Dendritic cell treated with granulocyte-macrophage colony-stimulating factor and Interleukin-4, amounts not matched to agents 40 ng/mL and 50 ng/mL, for 4 days (primary cell): ENCODE results near the gene MCHR2.
"Not testable (repeated sequence)": the region's sequence is repeated elsewhere in the genome, so short reads cannot be mapped to it uniquely, and the experiment has no call there.

Experiments
- H3K27ac Mint-ChIP-seq: one replicate; pipeline ENCODE4 v1.8.0; 2022; ENCODE audit warnings: mild to moderate bottlenecking, mixed read lengths
- H3K27me3 Mint-ChIP-seq: one replicate; pipeline ENCODE4 v1.8.0; 2022; ENCODE audit warnings: mild to moderate bottlenecking, mixed read lengths
- H3K36me3 Mint-ChIP-seq: one replicate; pipeline ENCODE4 v1.8.0; 2022; ENCODE audit warnings: low read depth, mixed read lengths
- H3K4me1 Mint-ChIP-seq: one replicate; pipeline ENCODE4 v1.8.0; 2022; ENCODE audit warnings: low read depth, mixed read lengths
- H3K4me3 Mint-ChIP-seq: one replicate; pipeline ENCODE4 v1.8.0; 2022; ENCODE audit warnings: mild to moderate bottlenecking, moderate library complexity, mixed read lengths
- H3K9me3 Mint-ChIP-seq: one replicate; pipeline ENCODE4 v1.8.0; 2022; ENCODE audit warnings: mixed read lengths
- intact Hi-C: fragments of 100-400 bp; cut with micrococcal nuclease; formaldehyde crosslinking; loops from one replicate; pipeline ENCODE4 v1.15.0; 2022

Gene MCHR2

DNA sequence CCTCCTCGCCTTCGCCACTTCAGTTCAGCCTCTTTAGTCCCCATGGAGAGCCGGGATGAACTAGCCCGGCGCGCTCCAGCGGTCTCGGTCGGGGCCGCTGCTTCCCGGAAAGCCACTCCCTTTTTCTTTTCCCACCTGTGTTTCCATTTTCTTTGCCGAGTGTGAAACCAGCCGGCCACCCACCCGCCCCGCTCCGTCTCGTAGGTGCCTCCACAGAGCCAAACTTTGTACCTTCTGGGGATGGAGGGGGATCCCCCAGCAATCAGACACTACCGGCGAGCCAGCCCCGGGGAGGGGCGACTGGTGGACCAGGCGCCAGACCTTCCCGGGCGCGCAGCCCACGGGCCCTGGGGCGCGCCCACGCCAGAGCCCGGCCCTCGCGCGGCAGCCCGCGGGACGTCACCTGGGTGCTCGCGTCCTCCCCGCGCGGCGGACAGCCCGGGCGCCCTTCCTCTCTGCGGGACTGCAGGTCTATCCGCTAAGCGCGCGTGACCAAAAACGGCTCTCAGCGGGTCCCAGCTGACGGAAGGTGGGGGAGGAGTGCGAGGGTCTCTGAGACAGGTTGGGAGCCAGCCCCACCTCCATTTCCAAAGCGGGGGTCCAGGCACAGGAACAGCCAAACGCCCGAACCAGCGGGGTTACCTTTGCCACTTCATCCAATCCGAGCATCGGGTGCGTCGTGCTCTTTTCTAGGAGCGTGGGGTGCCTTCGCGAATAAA is at the start of gene MCHR2:
Gene MCHR2, minus strand, starts transcription at position 691 of the 719 bp plus-strand sequence. CDS start 38,076 bp downstream, outside the sequence.
- H3K27ac Mint-ChIP-seq = no peak within 1 kb of the TSS
- H3K36me3 Mint-ChIP-seq = no peaks in the 10 kb centered on the region
- H3K4me1 Mint-ChIP-seq = no peaks in the 10 kb centered on the region
- H3K4me3 Mint-ChIP-seq = no peak within 1 kb of the TSS
- H3K9me3 Mint-ChIP-seq = no peaks in the 10 kb centered on the region
- intact Hi-C loops = no loop called here
- peaks cover 37% of the 10 kb centered on the region for H3K27me3 Mint-ChIP-seq

GRCh38 chr6:100038546-100038945 is 44.5 kb upstream of the MCHR2 start:
- H3K36me3 Mint-ChIP-seq, H3K27ac Mint-ChIP-seq, H3K4me1 Mint-ChIP-seq, intact Hi-C loops, H3K27me3 Mint-ChIP-seq, H3K4me3 Mint-ChIP-seq: not testable (repeated sequence)
- H3K9me3 Mint-ChIP-seq = peaks cover 42% of the 10 kb centered on the region

DNA sequence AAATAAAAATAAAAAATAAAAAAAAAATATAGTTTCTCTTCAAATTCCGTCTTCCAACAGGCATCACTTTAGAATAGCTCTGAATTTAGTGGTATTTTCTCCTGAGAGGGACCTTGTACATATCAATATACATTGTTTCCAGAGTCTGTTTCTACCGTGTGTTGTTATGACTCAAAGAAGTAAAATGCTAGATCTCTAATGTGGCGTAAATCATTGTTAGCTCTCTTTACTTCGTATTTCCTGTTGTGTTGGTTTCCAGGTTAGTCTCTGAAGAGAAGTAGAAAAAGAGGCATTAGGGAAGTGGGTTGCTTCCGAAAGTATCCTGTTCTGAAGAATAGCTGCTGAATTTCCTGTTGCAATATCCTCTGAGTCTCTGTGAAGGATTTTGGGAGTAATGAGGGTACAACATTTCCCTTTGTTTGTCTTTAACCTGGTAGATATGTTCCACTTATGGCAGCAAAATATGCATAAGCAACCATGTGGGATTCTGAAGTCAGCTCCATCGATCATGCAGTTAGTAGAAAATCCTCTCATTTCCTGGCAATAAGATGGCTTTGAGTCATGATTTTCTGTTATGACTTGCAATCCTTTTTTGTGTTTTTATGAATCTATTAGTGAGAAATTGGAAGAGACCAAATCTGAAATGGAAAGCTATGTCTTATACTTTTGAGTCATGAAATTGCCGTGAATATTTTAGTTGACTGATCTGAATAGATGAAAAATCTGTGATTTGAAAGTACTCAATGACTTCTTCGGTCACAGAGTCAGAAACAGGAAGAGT is 42.0 kb upstream of the MCHR2 start:
- no peak overlapping the region for H3K27ac Mint-ChIP-seq
- intact Hi-C loops = no loop called here
- no peak overlapping the region for H3K4me3 Mint-ChIP-seq
- no peaks in the 10 kb centered on the region for H3K4me1 Mint-ChIP-seq
- no peaks in the 10 kb centered on the region for H3K27me3 Mint-ChIP-seq
- peaks cover 30% of the 10 kb centered on the region for H3K9me3 Mint-ChIP-seq
- no peaks in the 10 kb centered on the region for H3K36me3 Mint-ChIP-seq

DNA sequence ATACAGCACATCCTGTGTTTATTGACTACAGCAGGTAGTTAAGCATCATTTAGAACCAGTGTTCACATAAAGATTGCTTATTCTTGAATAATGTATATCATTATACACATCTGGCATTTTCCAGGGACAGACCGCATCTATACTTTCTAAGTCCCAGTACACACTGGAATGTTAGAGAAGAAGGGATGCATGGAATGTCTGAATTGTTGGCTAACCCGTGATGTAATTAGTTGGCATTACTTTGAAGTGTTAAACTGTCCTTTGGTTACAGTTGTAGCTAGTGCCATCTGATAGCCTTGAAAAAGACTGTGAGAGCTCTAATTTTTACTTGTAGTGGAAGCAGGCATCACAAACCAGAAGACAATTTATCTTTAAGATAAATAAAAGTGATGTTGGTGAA is 29.8 kb upstream of the MCHR2 start:
- intact Hi-C loops = no loop called here
- H3K27me3 Mint-ChIP-seq = no peaks in the 10 kb centered on the region
- no peaks in the 10 kb centered on the region for H3K36me3 Mint-ChIP-seq
- H3K9me3 Mint-ChIP-seq = peaks cover 3% of the 10 kb centered on the region
- no peaks in the 10 kb centered on the region for H3K4me1 Mint-ChIP-seq
- no peak overlapping the region for H3K4me3 Mint-ChIP-seq
- no peak overlapping the region for H3K27ac Mint-ChIP-seq

- H3K36me3 Mint-ChIP-seq = no peaks in the 10 kb centered on the region
- H3K4me3 Mint-ChIP-seq = no peak overlapping the region
- no peaks in the 10 kb centered on the region for H3K4me1 Mint-ChIP-seq
- H3K27me3 Mint-ChIP-seq = no peaks in the 10 kb centered on the region
- H3K27ac Mint-ChIP-seq = no peak overlapping the region
- intact Hi-C loops = no loop called here
- peaks cover 12% of the 10 kb centered on the region for H3K9me3 Mint-ChIP-seq
Measured at GRCh38 chr6:100022847-100023246, 28.8 kb upstream of the MCHR2 start.

DNA sequence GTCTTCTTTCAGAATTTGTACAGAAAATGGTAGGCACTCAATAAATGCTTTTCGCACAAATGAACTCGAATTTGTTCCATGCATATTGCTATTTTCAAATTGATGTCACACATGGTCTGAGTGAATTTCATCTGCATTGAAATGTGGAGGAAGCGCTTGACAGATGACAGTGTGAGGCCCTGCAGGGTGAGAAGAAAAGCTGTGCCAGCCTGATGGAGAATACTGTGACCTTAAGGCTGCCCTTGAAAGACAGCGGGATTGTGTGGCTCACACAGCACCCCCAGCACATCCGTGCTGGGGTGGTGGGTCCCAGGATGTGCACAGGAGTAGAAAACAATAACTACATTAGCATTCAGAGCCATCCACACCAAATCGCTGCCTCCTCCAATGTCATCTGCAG is 14.8 kb upstream of the MCHR2 start:
- Mint-ChIP-seq H3K27me3 (peaks cover 2% of the 10 kb centered on the region), H3K4me3 (no peak overlapping the region), H3K9me3 (no peaks in the 10 kb centered on the region), H3K36me3 (no peaks in the 10 kb centered on the region), H3K27ac (no peak overlapping the region), H3K4me1 (no peaks in the 10 kb centered on the region)
- intact Hi-C loops = no loop called here

DNA sequence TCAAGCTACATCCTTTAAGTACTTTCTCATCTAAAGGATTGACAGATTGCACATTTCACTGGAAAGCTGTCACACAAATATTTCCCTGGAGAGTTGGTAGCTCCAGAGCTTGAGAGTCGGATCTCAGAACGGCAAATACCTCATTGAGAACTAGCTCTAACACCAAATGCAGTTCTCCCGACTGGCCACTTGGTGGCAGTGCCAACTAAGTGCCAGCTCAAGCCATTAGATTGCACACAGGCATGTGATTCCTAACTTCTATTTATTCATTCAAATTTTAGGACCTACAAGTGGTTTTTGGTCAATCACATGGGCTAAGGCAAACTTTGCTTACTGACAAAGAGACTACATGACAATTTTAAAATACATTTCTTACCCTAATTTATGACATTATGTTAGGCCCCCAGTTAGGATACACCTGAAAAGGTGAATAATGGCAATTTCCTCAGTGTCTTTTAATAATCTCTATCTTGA is 7.9 kb upstream of the MCHR2 start:
- Mint-ChIP-seq H3K4me3 (no peak overlapping the region), H3K36me3 (no peaks in the 10 kb centered on the region), H3K9me3 (no peaks in the 10 kb centered on the region), H3K27me3 (peaks cover 9% of the 10 kb centered on the region), H3K4me1 (no peaks in the 10 kb centered on the region), H3K27ac (no peak overlapping the region)
- intact Hi-C loops = loop anchor here (1.0 to 5.0 kb wide), 2 partner anchors 477 to 660 kb away; no protein-coding TSS in a partner anchor

- intact Hi-C loops = no loop called here
- Mint-ChIP-seq H3K4me1 (no peaks in the 10 kb centered on the region), H3K36me3 (no peaks in the 10 kb centered on the region), H3K9me3 (no peaks in the 10 kb centered on the region), H3K27me3 (peaks cover 37% of the 10 kb centered on the region), H3K27ac (no peak overlapping the region), H3K4me3 (no peak overlapping the region)
Measured at GRCh38 chr6:99997141-99997540, 3.1 kb upstream of the MCHR2 start.

- intact Hi-C loops = no loop called here
- peaks cover 37% of the 10 kb centered on the region for H3K27me3 Mint-ChIP-seq
Measured at GRCh38 chr6:99995916-99996315, 1.9 kb upstream of the MCHR2 start.

GRCh38 chr6:99993146-99993532 is 884 bp downstream of the MCHR2 start:
- no peak overlapping the region for H3K4me3 Mint-ChIP-seq

More at GRCh38 chr6:99995916-99996315, 1.9 kb upstream of the MCHR2 start:
- Mint-ChIP-seq H3K9me3 (no peaks in the 10 kb centered on the region), H3K4me3 (no peak overlapping the region), H3K27ac (no peak overlapping the region), H3K4me1 (no peaks in the 10 kb centered on the region), H3K36me3 (no peaks in the 10 kb centered on the region)

DNA sequence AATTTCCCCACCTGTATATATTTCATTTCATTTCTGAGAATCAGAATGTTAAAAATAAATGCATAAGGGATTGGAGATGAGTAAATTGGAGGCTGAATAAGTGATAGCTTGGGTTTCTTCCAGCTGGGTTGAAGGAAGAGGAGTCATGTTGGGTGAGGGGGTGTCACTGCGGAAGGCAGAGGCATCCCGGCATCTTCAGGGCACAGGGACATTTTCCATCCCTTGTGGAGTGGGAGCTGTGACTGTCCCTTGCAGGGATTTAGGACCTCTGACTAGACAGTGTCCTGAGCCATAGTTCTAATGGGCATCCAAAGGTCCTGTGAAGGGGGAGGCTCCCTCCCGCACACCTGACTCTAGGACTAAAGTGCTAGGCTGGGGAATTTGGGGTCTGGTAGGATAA is 2.1 kb downstream of the MCHR2 start:
- H3K36me3 Mint-ChIP-seq = no peaks in the 10 kb centered on the region
- H3K4me1 Mint-ChIP-seq = no peaks in the 10 kb centered on the region
- intact Hi-C loops = no loop called here
- H3K27ac Mint-ChIP-seq = no peak overlapping the region
- H3K4me3 Mint-ChIP-seq = no peak overlapping the region
- peaks cover 37% of the 10 kb centered on the region for H3K27me3 Mint-ChIP-seq
- no peaks in the 10 kb centered on the region for H3K9me3 Mint-ChIP-seq

More at GRCh38 chr6:99993146-99993532, 884 bp downstream of the MCHR2 start:
- no peaks in the 10 kb centered on the region for H3K36me3 Mint-ChIP-seq
- H3K27ac Mint-ChIP-seq = no peak overlapping the region
- H3K4me1 Mint-ChIP-seq = no peaks in the 10 kb centered on the region
- no peaks in the 10 kb centered on the region for H3K9me3 Mint-ChIP-seq
- intact Hi-C loops = no loop called here
- peaks cover 37% of the 10 kb centered on the region for H3K27me3 Mint-ChIP-seq

DNA sequence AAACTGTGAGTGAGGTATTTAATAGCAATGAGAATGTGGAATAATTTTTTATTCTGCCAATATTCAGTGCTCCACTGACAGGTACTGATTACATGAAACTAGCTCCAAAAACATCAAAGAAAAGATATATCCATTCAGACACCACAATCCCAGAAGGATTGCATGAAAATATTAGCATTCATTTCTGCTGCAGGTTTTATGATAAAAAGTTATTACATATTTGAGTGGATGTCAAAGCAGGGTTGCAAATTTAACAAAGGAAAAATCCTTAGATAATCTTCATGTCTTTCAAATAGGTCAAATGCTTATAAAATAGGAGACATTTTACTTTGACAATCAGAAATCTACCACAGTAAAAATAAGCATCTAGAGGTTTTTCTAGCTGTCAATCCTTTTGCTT is 13.3 kb downstream of the MCHR2 start:
- Mint-ChIP-seq H3K4me1 (no peaks in the 10 kb centered on the region), H3K27ac (no peak overlapping the region), H3K36me3 (no peaks in the 10 kb centered on the region), H3K9me3 (peaks cover 2% of the 10 kb centered on the region), H3K4me3 (no peak overlapping the region), H3K27me3 (no peaks in the 10 kb centered on the region)
- intact Hi-C loops = no loop called here

DNA sequence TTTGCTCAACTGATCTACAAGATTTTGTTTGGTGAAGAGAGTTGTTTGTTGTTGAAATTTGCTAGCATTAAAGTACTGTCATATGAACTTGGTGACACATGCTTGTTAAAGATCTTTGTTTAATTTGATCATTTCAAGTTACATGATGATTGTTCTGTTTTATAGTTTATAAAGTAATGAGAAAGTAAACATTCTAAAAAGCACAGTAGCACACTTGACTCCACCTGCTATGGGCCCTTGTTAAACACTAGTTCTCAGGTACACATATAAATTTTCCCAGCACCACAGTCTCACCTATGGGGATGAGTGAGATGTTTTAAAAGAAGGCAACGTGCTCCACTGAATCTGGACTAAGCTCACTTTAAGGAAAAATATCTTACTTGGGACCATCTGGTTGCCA is 14.1 kb downstream of the MCHR2 start:
- Mint-ChIP-seq H3K36me3 (no peaks in the 10 kb centered on the region), H3K9me3 (peaks cover 9% of the 10 kb centered on the region), H3K4me1 (no peaks in the 10 kb centered on the region), H3K27me3 (no peaks in the 10 kb centered on the region), H3K27ac (no peak overlapping the region), H3K4me3 (no peak overlapping the region)
- intact Hi-C loops = no loop called here

DNA sequence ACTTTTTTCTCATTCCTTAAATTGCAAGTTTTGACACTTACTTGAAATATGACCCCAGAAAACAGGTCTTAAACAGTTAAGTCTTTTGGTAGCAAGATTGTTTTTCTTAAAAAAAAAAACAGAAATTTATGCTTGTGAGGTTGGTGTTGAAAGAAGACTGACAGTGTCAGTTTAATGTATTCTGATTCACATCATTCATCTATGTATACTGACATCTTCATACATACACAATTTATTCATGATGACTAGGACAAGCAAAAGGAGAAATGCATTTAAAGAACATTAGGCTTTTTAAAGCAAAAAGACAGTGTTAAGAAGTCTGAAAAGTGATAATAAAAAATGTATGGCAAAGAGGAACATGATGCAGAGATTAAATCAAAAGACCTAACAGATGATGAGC is 27.0 kb downstream of the MCHR2 start:
- Mint-ChIP-seq H3K27ac (no peak overlapping the region), H3K36me3 (no peaks in the 10 kb centered on the region), H3K27me3 (no peaks in the 10 kb centered on the region), H3K4me3 (no peak overlapping the region), H3K4me1 (no peaks in the 10 kb centered on the region), H3K9me3 (no peaks in the 10 kb centered on the region)
- intact Hi-C loops = no loop called here
